ENCODE data around the gene NLGN1. TPM values are rescaled to one million over a fixed set of nuclear protein-coding genes. Genes with fewer than 3 reads are reported as not detected.
"Not testable (repeated sequence)": the region's sequence is repeated elsewhere in the genome, so short reads cannot be mapped to it uniquely, and the experiment has no call there.

Gene NLGN1
- polyA plus RNA-seq, 3 donors, result 2.2 to 4.8 (median 2.2) TPM

GRCh38 chr3:173548261-173548660 lies 150.7 kb downstream of the NLGN1 start:
- no peak for DNase-seq (ENCODE audit: low read depth in 3 of 3, low spot score in 2 of 3)

- DNase-seq (ENCODE audit: low read depth in 3 of 3, low spot score in 2 of 3), result no peak
Observed at GRCh38 chr3:173552526-173552925, 155.0 kb downstream of the NLGN1 start.

GRCh38 chr3:173553635-173554280 lies 156.2 kb downstream of the NLGN1 start:
- peak in 2 of 3 donors; percentile 6 to 17 for DNase-seq (ENCODE audit: low read depth in 3 of 3, low spot score in 2 of 3)

DNA sequence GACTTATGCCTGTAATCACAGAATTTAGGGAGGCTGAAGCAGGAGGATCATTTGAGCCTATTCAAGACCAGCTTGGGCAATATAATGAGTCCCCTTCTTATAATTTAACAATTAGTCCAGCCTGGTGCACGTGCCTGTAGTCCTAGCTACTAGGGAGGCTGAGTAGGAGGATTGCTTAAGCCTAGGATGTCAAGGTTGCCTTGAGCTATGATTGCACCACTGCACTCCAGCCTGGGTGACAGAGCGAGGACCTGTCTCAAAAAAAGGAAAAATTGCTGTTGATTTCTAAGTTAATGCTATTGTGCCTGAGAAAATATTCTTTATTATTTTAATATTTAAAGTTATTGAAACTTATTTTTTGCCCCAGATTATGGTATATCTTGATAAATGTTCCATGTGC lies 159.0 kb downstream of the NLGN1 start:
- DNase-seq (ENCODE audit: low read depth in 3 of 3, low spot score in 2 of 3), result no peak

GRCh38 chr3:173567997-173568396 lies 170.5 kb downstream of the NLGN1 start:
- DNase-seq (ENCODE audit: low read depth in 3 of 3, low spot score in 2 of 3), result no peak

DNA sequence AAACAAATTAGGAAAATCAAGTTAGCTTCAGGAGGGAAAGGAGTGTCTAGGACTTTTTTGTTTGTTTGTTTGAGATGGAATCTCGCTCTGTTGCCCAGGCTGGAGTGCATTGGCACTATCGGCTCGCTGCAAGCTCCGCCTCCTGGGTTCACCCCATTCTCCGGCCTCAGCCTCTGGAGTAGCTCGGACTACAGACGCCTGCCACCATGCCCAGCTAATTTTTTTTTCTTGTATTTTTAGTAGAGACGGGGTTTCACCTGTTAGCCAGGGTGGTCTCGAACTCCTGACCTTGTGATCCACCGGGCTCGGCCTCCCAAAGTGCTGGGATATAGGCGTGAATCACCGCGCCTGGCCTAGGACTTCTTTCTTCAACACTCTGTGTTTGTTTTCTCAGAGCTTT lies 171.1 kb downstream of the NLGN1 start:
- DNase-seq (ENCODE audit: low read depth in 3 of 3, low spot score in 2 of 3), result no peak

- DNase-seq (ENCODE audit: low read depth in 3 of 3, low spot score in 2 of 3), result no peak
Observed at GRCh38 chr3:173583496-173583895, 186.0 kb downstream of the NLGN1 start.

DNA sequence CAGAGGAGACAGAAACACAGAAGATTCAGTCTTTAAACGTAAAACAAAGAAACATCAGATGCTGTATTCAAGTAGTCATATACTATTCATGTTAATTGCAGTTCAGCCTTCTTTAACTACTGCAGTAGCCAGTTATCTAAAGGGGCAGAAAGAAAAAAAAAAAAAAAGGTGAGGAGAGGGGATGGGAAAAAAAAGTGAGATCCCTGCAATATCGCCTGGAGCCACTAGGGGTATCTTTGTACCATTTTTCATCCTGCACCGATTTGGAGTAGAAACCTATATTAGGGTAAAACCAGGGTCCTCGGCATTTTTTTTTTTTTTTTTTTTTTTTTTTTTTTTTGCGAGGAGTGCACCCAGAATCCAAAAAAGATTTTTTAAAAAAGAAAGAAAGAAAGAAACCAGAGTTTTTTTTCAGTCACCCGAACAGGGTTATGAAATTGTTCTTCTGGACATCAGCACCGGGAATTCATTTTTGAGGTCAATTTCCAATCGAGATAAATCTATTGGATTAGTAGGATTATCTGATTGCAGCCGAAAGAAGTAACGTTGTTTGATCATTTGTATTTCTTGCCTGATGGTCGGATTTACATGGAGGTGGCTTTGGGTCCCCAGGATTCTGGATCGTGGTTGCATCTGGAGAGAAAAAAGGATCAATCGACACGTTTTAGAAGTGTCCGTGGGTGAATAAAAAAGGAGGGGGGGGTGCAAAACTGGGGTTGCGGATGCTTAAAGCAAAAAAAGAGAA lies 186.7 kb downstream of the NLGN1 start:
- DNase-seq (ENCODE audit: low read depth in 3 of 3, low spot score in 2 of 3), result peak; percentile 33 to 57 (median 53)

DNA sequence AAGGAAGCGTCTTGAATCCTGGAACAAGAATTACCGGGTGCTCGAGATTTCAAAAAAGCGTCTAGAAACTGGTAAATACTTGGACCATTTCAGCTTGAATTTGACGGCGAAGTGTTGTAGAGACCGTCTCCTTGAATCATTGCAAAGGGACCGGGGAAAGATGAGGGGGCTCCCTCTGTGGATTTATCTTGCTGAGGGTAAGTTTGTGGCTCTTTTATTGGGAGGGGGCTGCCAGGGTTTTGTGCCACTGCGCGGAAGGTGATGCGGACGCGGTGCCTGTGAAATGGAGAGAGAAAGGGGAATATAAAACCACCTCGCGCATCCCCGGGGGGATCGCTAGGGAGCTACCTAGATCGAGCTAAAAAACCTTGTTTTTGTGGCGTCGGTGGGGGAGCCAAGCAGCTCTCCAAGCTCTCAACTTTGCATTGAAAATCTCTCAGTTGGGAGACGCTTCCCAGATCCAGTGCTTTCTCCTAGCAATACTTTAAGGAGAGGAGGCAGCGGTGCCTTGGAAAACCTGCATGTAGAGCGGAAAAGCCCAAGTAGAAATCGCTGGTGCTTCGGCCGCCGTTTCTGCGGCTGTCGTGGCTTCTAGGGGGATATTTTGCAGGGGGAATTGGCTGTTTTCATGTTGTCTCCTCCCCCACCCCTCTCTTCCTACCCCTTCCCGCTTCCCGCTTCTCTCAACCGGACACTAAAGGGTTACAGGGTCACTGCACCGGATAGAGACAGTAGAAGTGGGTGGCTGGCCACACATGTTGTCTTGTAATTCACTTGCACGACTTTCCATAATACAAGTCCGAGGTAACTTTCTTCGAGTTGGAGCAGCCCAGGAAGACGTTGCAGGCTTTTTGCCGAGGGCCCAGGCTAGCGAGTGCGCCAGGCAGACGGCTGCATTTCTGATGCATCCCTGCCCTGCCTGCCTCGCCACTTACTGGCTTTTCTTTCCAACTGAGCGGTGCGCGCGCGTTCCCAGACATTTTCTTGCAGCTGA lies 187.6 kb downstream of the NLGN1 start:
- peak; percentile 23 to 32 (median 29) for DNase-seq (ENCODE audit: low read depth in 3 of 3, low spot score in 2 of 3)

DNA sequence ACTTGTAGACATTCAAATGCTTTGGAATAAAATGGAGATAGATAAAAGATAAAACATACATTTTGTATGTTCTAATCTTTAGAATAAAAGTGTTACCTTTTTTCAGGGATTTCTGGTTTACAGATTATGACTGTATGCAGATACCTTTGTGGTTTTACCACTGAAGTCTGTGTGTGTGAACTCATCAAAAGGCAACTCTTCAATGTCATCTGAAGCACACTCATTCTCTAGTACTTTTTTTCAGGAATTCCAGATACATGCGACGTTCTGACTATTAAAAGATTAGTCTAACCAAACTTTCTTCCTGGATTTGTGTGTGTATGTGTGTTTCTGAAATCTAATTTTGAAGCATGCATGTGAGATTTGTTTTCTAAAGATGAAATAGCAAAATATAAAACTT lies 188.6 kb downstream of the NLGN1 start:
- no peak for DNase-seq (ENCODE audit: low read depth in 3 of 3, low spot score in 2 of 3)

- no peak for DNase-seq (ENCODE audit: low read depth in 3 of 3, low spot score in 2 of 3)
Observed at GRCh38 chr3:173587055-173587454, 189.5 kb downstream of the NLGN1 start.

- DNase-seq (ENCODE audit: low read depth in 3 of 3, low spot score in 2 of 3), result no peak
Observed at GRCh38 chr3:173588556-173588955, 191.0 kb downstream of the NLGN1 start.

DNA sequence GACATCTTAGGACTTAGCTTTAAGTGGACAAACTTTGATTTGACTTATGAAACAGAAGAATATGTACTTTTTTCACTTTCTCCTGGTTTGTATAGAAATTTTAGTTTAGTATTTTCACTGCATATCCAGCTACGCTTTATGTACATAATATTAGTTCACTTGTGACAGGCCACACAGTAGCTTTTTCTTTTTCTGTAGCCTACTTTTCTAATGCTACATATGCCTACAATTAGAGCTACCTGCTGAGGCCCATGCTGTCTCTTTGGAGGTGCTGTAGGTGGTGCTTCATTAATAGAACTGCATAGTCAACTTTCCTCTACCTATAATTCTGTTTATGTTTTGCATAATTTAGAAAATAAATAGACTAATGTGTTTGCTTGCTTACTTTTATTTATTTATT lies 191.6 kb downstream of the NLGN1 start:
- DNase-seq (ENCODE audit: low read depth in 3 of 3, low spot score in 2 of 3), result no peak

- DNase-seq (ENCODE audit: low read depth in 3 of 3, low spot score in 2 of 3), result no peak
Observed at GRCh38 chr3:173591401-173591800, 193.9 kb downstream of the NLGN1 start.

DNA sequence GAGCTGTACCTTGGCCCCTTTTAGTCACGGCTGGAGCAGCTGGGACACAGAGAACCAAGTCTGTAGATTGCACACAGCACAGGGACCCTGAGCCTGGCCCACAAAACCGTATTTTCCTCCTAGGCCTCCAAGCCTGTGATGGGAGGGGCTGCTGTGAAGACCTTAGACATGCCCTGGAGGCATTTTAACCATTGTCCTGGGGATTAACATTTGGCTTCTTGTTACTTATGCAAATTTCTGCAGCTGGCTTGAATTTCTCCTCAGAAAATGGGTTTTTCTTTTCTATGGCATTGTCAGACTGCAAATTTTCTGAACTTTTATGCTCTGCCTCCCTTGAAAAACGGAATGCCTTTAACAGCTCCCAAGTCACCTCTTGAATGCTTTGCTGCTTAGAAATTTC lies 197.3 kb downstream of the NLGN1 start:
- not testable (repeated sequence) for DNase-seq (ENCODE audit: low read depth in 3 of 3, low spot score in 2 of 3)

- no peak for DNase-seq (ENCODE audit: low read depth in 3 of 3, low spot score in 2 of 3)
Observed at GRCh38 chr3:173599673-173600072, 202.1 kb downstream of the NLGN1 start.

GRCh38 chr3:173614522-173614921 lies 217.0 kb downstream of the NLGN1 start:
- no peak for DNase-seq (ENCODE audit: low read depth in 3 of 3, low spot score in 2 of 3)

GRCh38 chr3:173615661-173616060 lies 218.1 kb downstream of the NLGN1 start:
- DNase-seq (ENCODE audit: low read depth in 3 of 3, low spot score in 2 of 3), result no peak

DNA sequence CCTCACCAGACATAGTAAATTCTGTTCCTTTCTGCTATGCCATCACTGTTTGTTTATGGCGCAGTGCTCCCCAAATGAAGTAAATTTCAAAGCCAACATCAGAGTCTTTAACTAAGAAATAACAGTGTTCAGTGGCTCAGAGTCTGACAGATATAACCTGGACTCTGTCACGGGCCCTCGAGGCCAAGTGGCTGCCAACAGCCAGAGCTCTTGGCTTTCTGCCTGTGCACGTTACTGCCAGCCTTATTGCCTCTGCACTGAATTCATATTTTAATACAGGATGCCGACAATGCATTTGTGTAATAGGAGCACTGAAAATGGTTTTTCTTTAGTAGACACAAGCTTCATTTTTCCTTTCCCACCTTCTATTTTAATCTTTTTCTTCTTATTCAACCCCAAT lies 219.9 kb downstream of the NLGN1 start:
- no peak for DNase-seq (ENCODE audit: low read depth in 3 of 3, low spot score in 2 of 3)

DNA sequence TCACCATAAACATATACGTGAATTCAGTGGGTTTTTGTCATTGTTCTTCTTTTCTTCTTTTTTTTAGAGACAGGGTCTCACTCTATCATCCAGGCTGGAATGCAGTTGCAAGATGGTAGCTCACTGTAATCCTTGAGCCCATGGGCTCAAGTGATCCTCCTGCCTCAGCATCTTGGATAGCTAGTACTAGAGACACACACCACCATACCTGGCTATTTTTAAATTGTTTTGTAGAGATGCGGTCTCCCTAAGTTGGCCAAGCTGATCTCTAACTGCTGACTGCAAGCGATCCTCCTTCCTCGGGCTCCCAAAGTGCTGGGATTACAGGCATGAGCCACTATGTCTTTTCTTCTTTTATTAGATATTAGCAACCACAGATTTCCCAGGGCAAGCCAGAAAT lies 220.6 kb downstream of the NLGN1 start:
- DNase-seq (ENCODE audit: low read depth in 3 of 3, low spot score in 2 of 3), result no peak

GRCh38 chr3:173618703-173619102 lies 221.2 kb downstream of the NLGN1 start:
- DNase-seq (ENCODE audit: low read depth in 3 of 3, low spot score in 2 of 3), result no peak
